Uterus (tissue), 4 donors: Measurements from ENCODE around the gene PRDM15. TPM values are rescaled to one million over a fixed set of nuclear protein-coding genes. Genes with fewer than 3 reads are reported as not detected.

Experiments
- DNase-seq, 2 donors: peaks; one replicate each; pipeline ENCODE4 v3.0.0-alpha.2; 2019 to 2020
- H3K27ac ChIP-seq, 2 donors: fragments of 200-600 bp; sonication (generic); 1 replicate in 1 of 2; 2 replicates in 1 of 2; pipeline ENCODE4 v1.5.1; 2016 to 2018
- H3K27me3 ChIP-seq, 2 donors: fragments of 200-600 bp; sonication (generic); one replicate each; pipeline ENCODE4 v1.5.1; 2018 to 2019; ENCODE audit warnings: control low read depth in 1 of 2
- H3K36me3 ChIP-seq, 2 donors: fragments of 200-600 bp; sonication (generic); one replicate each; pipeline ENCODE4 v1.5.1; 2019; ENCODE audit warnings: control low read depth in 1 of 2
- H3K4me1 ChIP-seq, 2 donors: fragments of 200-600 bp; sonication (generic); one replicate each; pipeline ENCODE4 v1.5.1; 2018 to 2019; ENCODE audit warnings: control low read depth in 1 of 2
- H3K4me3 ChIP-seq, 2 donors: fragments of 200-600 bp; sonication (generic); 1 replicate in 1 of 2; 2 replicates in 1 of 2; pipeline ENCODE4 v1.5.1; 2018 to 2019; ENCODE audit warnings: mild to moderate bottlenecking in 1 of 2
- H3K9me3 ChIP-seq, 2 donors: fragments of 200-600 bp; sonication (generic); one replicate each; pipeline ENCODE4 v1.5.1; 2019; ENCODE audit warnings: control low read depth in 1 of 2
- CTCF ChIP-seq, 4 experiments: fragments of 200-600 bp in 2 of 4; fragments of 450-650 bp in 2 of 4; sonication (generic) in 2 of 4; IDR thresholded peaks; one replicate each; pipeline ENCODE4 v1.5.1; 2016 to 2019; ENCODE audit warnings: antibody characterized with exemption in 4 of 4, mild to moderate bottlenecking in 2 of 4, moderate library complexity in 1 of 4
- POLR2A ChIP-seq, 2 donors: fragments of 450-650 bp; IDR thresholded peaks; one replicate each; pipeline ENCODE4 v1.6.1; 2016; ENCODE audit warnings: antibody characterized with exemption in 2 of 2, mild to moderate bottlenecking in 1 of 2, moderate library complexity in 1 of 2
- intact Hi-C: fragments of 100-400 bp; cut with DNase I; formaldehyde crosslinking; loops from one replicate; pipeline ENCODE4 v1.15.1; 2023; ENCODE audit warnings: low total_unique reads
- total RNA-seq, 4 donors: library from RNA; depleted of rRNA in 3 of 4; stranded (reverse); fragments of >200 nt in 3 of 4; gene quantifications; one replicate each; pipeline versions ENCODE4 v1.1.0 to v1.2.4, GENCODE V29; 2014 to 2023
- donor health status: DM: yes; HTN: yes; CAD: no.

PRDM15 gene
- total RNA-seq, 4 donors from 2014 or later = 5.9 to 11.0 (median 6.5) TPM

- Histone ChIP-seq H3K27me3 (no peaks in the 10 kb centered on the region), H3K27ac (no peak overlapping the region), H3K4me1 (no peaks in the 10 kb centered on the region), H3K36me3 (no peaks in the 10 kb centered on the region), H3K9me3 (no peaks in the 10 kb centered on the region), H3K4me3 (no peak overlapping the region)
- no peak for DNase-seq
- intact Hi-C loops = no loop called here
- TF ChIP-seq CTCF (IDR thresholded peaks at IDR 0.05) (no peak), POLR2A (IDR thresholded peaks at IDR 0.05) (no peak)
These were observed 41.9 kb upstream of the PRDM15 start for GRCh38 chr21:41921021-41921420.

DNA sequence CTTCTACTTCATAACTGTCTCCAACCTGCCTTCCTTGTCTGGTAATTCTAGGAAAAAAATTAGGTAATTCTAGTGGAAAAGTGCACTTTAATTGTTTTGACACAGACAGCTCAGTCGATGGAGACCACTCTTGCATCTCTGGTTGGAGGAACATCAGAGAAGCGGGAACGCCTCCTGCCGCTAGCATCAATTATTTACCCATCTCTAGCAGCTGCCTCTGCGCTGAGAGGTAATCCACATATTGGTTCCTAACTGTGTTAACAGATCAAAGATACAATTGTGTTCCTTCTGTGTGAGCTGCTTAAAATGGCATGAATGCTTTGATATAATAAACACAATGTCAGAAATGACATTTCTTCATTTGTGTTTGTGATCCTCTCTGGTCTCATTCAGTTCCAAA, 41.3 kb upstream of the PRDM15 start:
- no peak for DNase-seq
- intact Hi-C loops = no loop called here
- no peak overlapping the region for H3K4me3 ChIP-seq
- no peak for TF ChIP-seq CTCF (IDR thresholded peaks at IDR 0.05)
- TF ChIP-seq POLR2A (IDR thresholded peaks at IDR 0.05) = no peak
- H3K27me3 ChIP-seq = no peaks in the 10 kb centered on the region
- no peak overlapping the region for H3K27ac ChIP-seq
- no peaks in the 10 kb centered on the region for H3K4me1 ChIP-seq
- H3K36me3 ChIP-seq = no peaks in the 10 kb centered on the region
- H3K9me3 ChIP-seq = no peaks in the 10 kb centered on the region

GRCh38 chr21:41919666-41920398, 40.7 kb upstream of the PRDM15 start:
- Histone ChIP-seq H3K27ac (no peak overlapping the region), H3K4me1 (no peaks in the 10 kb centered on the region), H3K36me3 (no peaks in the 10 kb centered on the region), H3K4me3 (no peak overlapping the region), H3K9me3 (no peaks in the 10 kb centered on the region), H3K27me3 (no peaks in the 10 kb centered on the region)
- TF ChIP-seq POLR2A (IDR thresholded peaks at IDR 0.05) (no peak), CTCF (IDR thresholded peaks at IDR 0.05) (no peak)
- intact Hi-C loops = no loop called here
- DNase-seq = no peak

- Histone ChIP-seq H3K4me1 (no peaks in the 10 kb centered on the region), H3K4me3 (no peak overlapping the region), H3K27ac (no peak overlapping the region), H3K36me3 (no peaks in the 10 kb centered on the region), H3K9me3 (no peaks in the 10 kb centered on the region), H3K27me3 (no peaks in the 10 kb centered on the region)
- no peak for DNase-seq
- TF ChIP-seq CTCF (IDR thresholded peaks at IDR 0.05) (no peak), POLR2A (IDR thresholded peaks at IDR 0.05) (no peak)
- intact Hi-C loops = no loop called here
These were observed 39.6 kb upstream of the PRDM15 start for GRCh38 chr21:41918561-41919358.

DNA sequence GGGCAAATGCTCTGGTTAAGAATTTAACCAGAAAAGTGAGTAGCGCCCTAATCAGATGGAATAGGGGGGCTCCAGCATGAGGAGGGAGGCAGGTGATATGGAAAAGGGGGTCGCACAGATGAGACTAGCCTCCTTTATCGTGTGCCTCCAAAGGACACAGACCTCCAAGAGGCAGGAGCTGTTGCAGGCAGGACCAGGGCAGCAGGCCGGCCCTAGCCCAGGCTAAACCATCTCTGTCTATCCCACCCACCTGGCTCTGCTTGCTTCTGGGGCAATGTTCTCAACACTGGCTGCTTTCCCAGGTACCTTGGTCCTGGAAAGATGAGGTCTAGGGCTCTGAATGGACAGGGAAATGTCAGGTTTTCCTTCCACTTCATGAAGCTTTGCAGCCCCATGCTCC, 38.4 kb upstream of the PRDM15 start:
- no peak for DNase-seq
- H3K4me3 ChIP-seq = no peak overlapping the region
- H3K36me3 ChIP-seq = no peaks in the 10 kb centered on the region
- no peaks in the 10 kb centered on the region for H3K27me3 ChIP-seq
- no peak overlapping the region for H3K27ac ChIP-seq
- no peaks in the 10 kb centered on the region for H3K4me1 ChIP-seq
- no peaks in the 10 kb centered on the region for H3K9me3 ChIP-seq
- TF ChIP-seq CTCF (IDR thresholded peaks at IDR 0.05) = no peak
- no peak for TF ChIP-seq POLR2A (IDR thresholded peaks at IDR 0.05)
- intact Hi-C loops = no loop called here
